K562 (cell line): ENCODE results near the gene PPARG. TPM values are rescaled to one million over a fixed set of nuclear protein-coding genes. Genes with fewer than 3 reads are reported as not detected.

Experiments
- ATAC-seq: fragments of 200-7000 bp; cut with Tn5 transposase; 3 replicates; pipeline ENCODE4 v1.9.1; 2020; ENCODE audit warnings: moderate library complexity
- BruUV-seq: library from RNA; stranded (reverse); fragments of 400-500 nt; replicated peaks from 2 replicates; lab custom pipeline; 2021; lab: Mats Ljungman, UMichigan
- CTCF ChIA-PET: fragments of 300-600 bp; formaldehyde crosslinking; extraction: SDS; loops from one replicate; lab custom pipeline; 2021; ENCODE audit warnings: low intra/inter-chr PET ratio; lab: Yijun Ruan, JAX
- POLR2A ChIA-PET: fragments of 300-600, 350-650 bp; sonication (Branson Sonifier 250); formaldehyde crosslinking; extraction: SDS; loops from one replicate; lab custom pipeline; 2021; ENCODE audit warnings: antibody characterized with exemption, inconsistent platforms; lab: Yijun Ruan, JAX
- DNase-seq, 4 experiments: peaks; one replicate each; pipeline versions ENCODE4 v3.0.0 to v3.0.0-alpha.2; 2011 to 2018; ENCODE audit warnings: low spot score in 3 of 4, mixed read lengths in 3 of 4; ENCODE audit errors: extremely low read depth in 1 of 4
- FAIRE-seq: peaks from 2 replicates; lab custom pipeline; 2011; peaks lifted over from hg19 to GRCh38; lab: Jason Lieb, UNC
- H2AFZ ChIP-seq: 2 replicates; pipeline ENCODE4 v1.6.0; 2011; ENCODE audit warnings: low read depth, low read length, control low read depth, inconsistent platforms
- H3K27ac ChIP-seq: fragments of 200-600 bp; 3 replicates; pipeline ENCODE4 v1.8.0; 2011; ENCODE audit warnings: low read depth, mild to moderate bottlenecking, control low read depth, inconsistent platforms, low read length, moderate library complexity, mixed read lengths; ENCODE audit errors: extremely low read depth
- H3K27me3 ChIP-seq, 2 experiments: fragments of 300-600 bp in 1 of 2; 2 replicates in 1 of 2; 3 replicates in 1 of 2; pipeline versions ENCODE4 v1.6.0 to v1.8.0; 2011; ENCODE audit warnings: inconsistent platforms in 2 of 2, low read length in 2 of 2, mild to moderate bottlenecking in 1 of 2, mixed read lengths in 1 of 2, moderate library complexity in 1 of 2; ENCODE audit not compliant: control insufficient read depth in 2 of 2, insufficient read depth in 2 of 2
- H3K36me3 ChIP-seq: fragments of 300-600 bp; 3 replicates; pipeline ENCODE4 v1.8.0; 2011; ENCODE audit warnings: mild to moderate bottlenecking, low read length, inconsistent platforms; ENCODE audit not compliant: control insufficient read depth, insufficient read depth
- H3K4me1 ChIP-seq, 2 experiments: fragments of 200-600 bp in 1 of 2; replicated peaks in 1 of 2; 2 replicates in 1 of 2; 3 replicates in 1 of 2; pipeline versions ENCODE4 v1.5.1 to v1.8.0; 2011; ENCODE audit warnings: inconsistent platforms in 2 of 2, low read length in 2 of 2, mild to moderate bottlenecking in 1 of 2, mixed read lengths in 1 of 2, moderate library complexity in 1 of 2; ENCODE audit not compliant: control insufficient read depth in 2 of 2, insufficient read depth in 2 of 2
- H3K4me2 ChIP-seq: 2 replicates; pipeline ENCODE4 v1.6.1; 2011; ENCODE audit warnings: low read length, control low read depth, inconsistent platforms, mixed read lengths; ENCODE audit not compliant: insufficient read depth
- H3K4me3 ChIP-seq: fragments of 200-600 bp; sonication (generic), shearing (Covaris generic); 2 replicates; pipeline ENCODE4 v1.5.1; 2016; ENCODE audit warnings: control low read depth, inconsistent platforms
- H3K79me2 ChIP-seq: fragments of 200-600 bp; 3 replicates; pipeline ENCODE4 v1.8.0; 2011; ENCODE audit warnings: low read length, inconsistent platforms; ENCODE audit not compliant: control insufficient read depth, insufficient read depth
- H3K9ac ChIP-seq, 2 experiments: 2 replicates each; pipeline versions ENCODE4 v1.6.0 to v1.6.1; 2011; ENCODE audit warnings: low read depth in 2 of 2, low read length in 2 of 2, control low read depth in 1 of 2, inconsistent platforms in 1 of 2, mild to moderate bottlenecking in 1 of 2, mixed read lengths in 1 of 2; ENCODE audit not compliant: insufficient read depth in 1 of 2
- H3K9me1 ChIP-seq: one replicate; pipeline ENCODE4 v1.6.0; 2011; ENCODE audit warnings: inconsistent platforms, mild to moderate bottlenecking, low read length, moderate library complexity; ENCODE audit not compliant: control insufficient read depth, insufficient read depth
- H3K9me3 ChIP-seq: replicated peaks from 2 replicates; pipeline ENCODE4 v1.5.1; 2011; ENCODE audit warnings: low read depth, low read length, inconsistent platforms; ENCODE audit not compliant: control insufficient read depth, insufficient read depth
- H4K20me1 ChIP-seq: replicated peaks from 2 replicates; pipeline ENCODE4 v1.6.1; 2011; ENCODE audit warnings: low read length, inconsistent platforms, mixed read lengths; ENCODE audit not compliant: control insufficient read depth, insufficient read depth
- BHLHE40 ChIP-seq: IDR thresholded peaks from 2 replicates; pipeline ENCODE4 v1.6.1; 2011; ENCODE audit warnings: low read length, improper control_type of control experiment
- CHCHD3 ChIP-seq: fragments of 250-450 bp; sonication (Bioruptor Pico); IDR thresholded peaks from 2 replicates; pipeline ENCODE4 v2.1.2; 2022; ENCODE audit warnings: mild to moderate bottlenecking
- MEF2A ChIP-seq: IDR thresholded peaks from 2 replicates; pipeline ENCODE4 v1.6.1; 2011; ENCODE audit warnings: low read depth, mild to moderate bottlenecking, low read length, moderate library complexity; ENCODE audit not compliant: control insufficient read depth
- NBN ChIP-seq: fragments of 450-650 bp; IDR thresholded peaks from 2 replicates; pipeline ENCODE4 v1.6.1; 2016; ENCODE audit warnings: low read depth, mild to moderate bottlenecking
- PRMT5 ChIP-seq: sonication (generic); formaldehyde crosslinking; IDR thresholded peaks from 2 replicates; pipeline ENCODE4 v1.5.0; 2020; ENCODE audit warnings: missing genetic modification reagents
- RUNX1 ChIP-seq: sonication (generic); IDR thresholded peaks from 2 replicates; pipeline ENCODE4 v1.6.1; 2016; ENCODE audit warnings: antibody characterized with exemption, low read depth
- SAFB ChIP-seq: fragments of 200-400 bp; formaldehyde crosslinking; IDR thresholded peaks from 2 replicates; pipeline ENCODE4 v1.6.1; 2017; ENCODE audit warnings: low read depth, low read length, borderline replicate concordance
- SIN3A ChIP-seq, 2 experiments: fragments of 150-350 bp in 1 of 2; IDR thresholded peaks; 2 replicates each; pipeline ENCODE4 v1.6.1; 2011 to 2016; ENCODE audit warnings: borderline replicate concordance in 2 of 2, low read depth in 2 of 2, low read length in 2 of 2, mild to moderate bottlenecking in 2 of 2, moderate library complexity in 2 of 2; ENCODE audit not compliant: control insufficient read depth in 1 of 2
- ZNF146 ChIP-seq: IDR thresholded peaks from one replicate; pipeline ENCODE4 v1.6.1; 2018; ENCODE audit warnings: missing compliant biosample characterization; ENCODE audit not compliant: unreplicated experiment
- WGBS: fragments of 100-300 bp; shearing (Covaris generic); methylation state at CpG from one replicate; pipeline ENCODE4 v1.1.6; 2016; ENCODE audit warnings: low coverage, mixed read lengths; ENCODE audit not compliant: insufficient coverage; ENCODE audit errors: missing lambda C conversion rate; 5-methylcytosine and 5-hydroxymethylcytosine counted together
- in situ Hi-C: fragments of 300-500 bp; cut with MboI; formaldehyde crosslinking; loops from 4 replicates; pipeline ENCODE4 v1.15.0; 2018; ENCODE audit warnings: inconsistent platforms, mixed read lengths
- intact Hi-C: fragments of 100-400 bp; cut with micrococcal nuclease; formaldehyde crosslinking; loops from 2 replicates; pipeline ENCODE4 v1.14.2; 2022
- polyA plus RNA-seq, 8 experiments: library from polyadenylated mRNA; depleted of rRNA in 4 of 8; stranded (reverse) in 5 of 8; unstranded in 3 of 8; fragments of >200 nt; fragmentation: Nextera tagmentation in 2 of 8; fragmentation: Illumina TruSeq in 1 of 8; extraction: Ambion mirVana in 2 of 8; extraction: Trizol in 1 of 8; gene quantifications; 2 replicates each; pipeline versions ENCODE4 v1.2.1 to v1.2.3, GENCODE V29; 2011 to 2014; ENCODE audit warnings: inconsistent platforms in 1 of 8, missing spikeins in 1 of 8
- total RNA-seq, 7 experiments: library from RNA; depleted of rRNA in 6 of 7; stranded (reverse); fragments of >200 nt in 6 of 7; fragmentation: Illumina TruSeq in 2 of 7; extraction: Trizol in 2 of 7; gene quantifications; 2 replicates each; pipeline versions ENCODE4 v1.2.1 to v1.2.3, GENCODE V29; 2011 to 2021; ENCODE audit warnings: low replicate concordance in 1 of 7
- TF ChIP-seq, protein P1 (sequence below): fragments of 200-800 bp; sonication (Bioruptor generic); IDR thresholded peaks from 2 replicates; pipeline ENCODE4 v1.6.1; 2017; ENCODE audit warnings: missing genetic modification characterization, missing compliant biosample characterization
- TF ChIP-seq, protein P2 (sequence below), 2 experiments: fragments of 200-800 bp in 1 of 2; sonication (Bioruptor generic) in 1 of 2; sonication (generic) in 1 of 2; formaldehyde crosslinking in 1 of 2; IDR thresholded peaks in 1 of 2; conservative IDR thresholded peaks in 1 of 2; 2 replicates each; pipeline versions ENCODE4 v1.5.0 to v1.6.1; 2016 to 2020; ENCODE audit warnings: missing compliant biosample characterization in 1 of 2, missing genetic modification characterization in 1 of 2, missing genetic modification reagents in 1 of 2
- TF ChIP-seq, protein P3 (sequence below): fragments of 200-400 bp; formaldehyde crosslinking; IDR thresholded peaks from 2 replicates; pipeline ENCODE4 v1.6.1; 2017; ENCODE audit warnings: mild to moderate bottlenecking, low read depth, low read length, moderate library complexity

The PPARG gene
- total and polyA plus RNA-seq, 9 of the 15 experiments (the other 6 are each of a cell fraction or from before 2014, with no cell fraction given): not detected

DNA sequence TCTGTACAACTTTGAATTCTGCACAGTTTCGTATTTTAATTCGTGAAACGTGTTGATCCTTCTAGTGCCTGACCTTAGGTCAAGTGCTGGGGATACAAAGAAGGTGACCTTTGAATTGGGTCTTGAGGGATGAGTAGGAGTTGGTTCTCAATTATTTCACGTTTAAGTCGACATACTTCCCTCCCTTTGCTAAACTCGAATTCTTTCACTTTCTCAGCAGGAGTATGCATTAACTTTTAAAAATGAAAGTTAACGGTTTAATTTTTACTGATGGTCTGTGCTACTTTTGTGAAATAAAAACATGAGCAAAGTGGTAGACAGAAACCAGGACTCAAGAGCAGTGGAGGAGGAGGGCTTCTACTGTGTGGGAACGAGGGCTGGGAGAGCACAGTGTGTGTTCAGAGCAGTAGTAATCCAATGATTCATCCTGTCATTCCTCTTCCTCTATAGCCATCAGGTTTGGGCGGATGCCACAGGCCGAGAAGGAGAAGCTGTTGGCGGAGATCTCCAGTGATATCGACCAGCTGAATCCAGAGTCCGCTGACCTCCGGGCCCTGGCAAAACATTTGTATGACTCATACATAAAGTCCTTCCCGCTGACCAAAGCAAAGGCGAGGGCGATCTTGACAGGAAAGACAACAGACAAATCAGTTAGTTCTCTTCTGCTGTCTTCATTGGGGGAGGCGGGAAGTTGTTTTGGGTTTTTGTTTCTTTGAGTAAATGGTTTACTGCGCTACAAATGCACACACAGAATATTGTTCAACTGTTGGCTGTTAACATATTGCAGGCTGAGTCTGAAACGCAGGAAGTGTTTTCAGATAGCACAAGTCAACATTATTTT, 116.8 kb downstream of the PPARG start (continued):
- TF ChIP-seq SAFB: no peak
- TF ChIP-seq, protein P1, sequence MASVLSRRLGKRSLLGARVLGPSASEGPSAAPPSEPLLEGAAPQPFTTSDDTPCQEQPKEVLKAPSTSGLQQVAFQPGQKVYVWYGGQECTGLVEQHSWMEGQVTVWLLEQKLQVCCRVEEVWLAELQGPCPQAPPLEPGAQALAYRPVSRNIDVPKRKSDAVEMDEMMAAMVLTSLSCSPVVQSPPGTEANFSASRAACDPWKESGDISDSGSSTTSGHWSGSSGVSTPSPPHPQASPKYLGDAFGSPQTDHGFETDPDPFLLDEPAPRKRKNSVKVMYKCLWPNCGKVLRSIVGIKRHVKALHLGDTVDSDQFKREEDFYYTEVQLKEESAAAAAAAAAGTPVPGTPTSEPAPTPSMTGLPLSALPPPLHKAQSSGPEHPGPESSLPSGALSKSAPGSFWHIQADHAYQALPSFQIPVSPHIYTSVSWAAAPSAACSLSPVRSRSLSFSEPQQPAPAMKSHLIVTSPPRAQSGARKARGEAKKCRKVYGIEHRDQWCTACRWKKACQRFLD: peak; percentile 91
- no peak for TF ChIP-seq MEF2A
- TF ChIP-seq ZNF146 (CRISPR knock-in tag): no peak
- peak; percentile 60; the same call in 1 of the 2 replicates for TF ChIP-seq NBN
- TF ChIP-seq, all 486 proteins: peak for 107

DNA sequence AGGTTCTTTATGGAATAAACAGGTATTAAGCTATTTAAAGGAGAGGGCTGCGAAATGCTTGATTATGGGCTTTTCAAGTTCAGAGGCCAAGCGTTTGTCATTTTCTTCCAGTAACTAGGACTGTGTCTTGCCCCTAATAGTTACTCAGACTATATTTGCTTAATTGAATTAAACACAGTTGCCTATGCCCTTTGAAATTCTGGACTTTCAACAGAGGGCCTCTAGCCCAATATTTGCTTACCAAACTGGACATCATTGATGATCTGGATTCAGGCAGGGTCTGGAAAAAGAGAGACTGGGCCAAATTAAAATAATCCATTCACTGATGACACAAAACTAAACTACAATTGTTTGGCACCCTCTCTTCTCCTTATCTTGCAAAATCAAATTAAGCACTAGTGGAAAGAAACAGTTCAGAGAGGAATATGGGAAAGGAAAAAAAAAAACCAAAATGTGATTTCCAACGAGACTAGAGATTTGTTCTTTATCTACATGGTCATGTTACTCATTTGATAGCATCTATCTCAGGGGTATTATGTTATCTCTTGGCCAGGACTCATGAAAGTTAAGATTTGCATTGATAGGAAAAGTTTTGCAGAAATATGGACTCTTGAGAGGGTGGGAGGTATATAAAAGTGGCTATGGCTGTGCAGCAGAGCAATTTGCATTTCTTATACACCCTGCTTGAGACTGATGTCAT, 120.3 kb downstream of the PPARG start:
- DNase-seq (no peak), ATAC-seq (no peak), FAIRE-seq (no peak)
- H3K27me3 ChIP-seq: peaks cover 6 to 10% of the 10 kb centered on the region in 2 experiments; a peak in 4 of 5 replicates
- no peaks in the 10 kb centered on the region for H3K36me3 ChIP-seq
- BruUV-seq: no TSS peak
- CTCF ChIA-PET: interaction anchor here (0.6 kb wide), 1 partner anchor 73 kb away, joined by 3 read pairs; no protein-coding TSS in a partner anchor
- in situ Hi-C loops (no loop called here), intact Hi-C loops (no loop called here)
- H4K20me1 ChIP-seq: no peaks in the 10 kb centered on the region
- H3K27ac ChIP-seq: no peak overlapping the region
- no peak overlapping the region for H3K4me2 ChIP-seq
- H3K79me2 ChIP-seq: no peaks in the 10 kb centered on the region
- H2AFZ ChIP-seq: no peak overlapping the region
- no peaks in the 10 kb centered on the region for H3K9me3 ChIP-seq
- WGBS: 0% methylated on average over 3 of the region's 3 CpGs
- H3K9me1 ChIP-seq: no peaks in the 10 kb centered on the region
- no peak overlapping the region for H3K9ac ChIP-seq
- POLR2A ChIA-PET: interaction anchor here (0.6 kb wide), 1 partner anchor 299 kb away, joined by 3 read pairs; no protein-coding TSS in a partner anchor
- no peak overlapping the region for H3K4me3 ChIP-seq
- H3K4me1 ChIP-seq: peaks cover 0 to 15% of the 10 kb centered on the region in 2 experiments; a peak in 3 of 5 replicates
- TF ChIP-seq PRMT5 (no peak), CHCHD3 (CRISPR knock-in tag) (no peak), RUNX1 (no peak), SIN3A (IDR thresholded peaks at IDR 0.05; ENCODE audit: borderline replicate concordance in 2 of 2, control insufficient read depth in 1 of 2, low read depth in 2 of 2, low read length in 2 of 2) (no peak), BHLHE40 (no peak)
- TF ChIP-seq, protein P2, sequence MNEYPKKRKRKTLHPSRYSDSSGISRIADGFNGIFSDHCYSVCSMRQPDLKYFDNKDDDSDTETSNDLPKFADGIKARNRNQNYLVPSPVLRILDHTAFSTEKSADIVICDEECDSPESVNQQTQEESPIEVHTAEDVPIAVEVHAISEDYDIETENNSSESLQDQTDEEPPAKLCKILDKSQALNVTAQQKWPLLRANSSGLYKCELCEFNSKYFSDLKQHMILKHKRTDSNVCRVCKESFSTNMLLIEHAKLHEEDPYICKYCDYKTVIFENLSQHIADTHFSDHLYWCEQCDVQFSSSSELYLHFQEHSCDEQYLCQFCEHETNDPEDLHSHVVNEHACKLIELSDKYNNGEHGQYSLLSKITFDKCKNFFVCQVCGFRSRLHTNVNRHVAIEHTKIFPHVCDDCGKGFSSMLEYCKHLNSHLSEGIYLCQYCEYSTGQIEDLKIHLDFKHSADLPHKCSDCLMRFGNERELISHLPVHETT (CRISPR knock-in tag; conservative IDR thresholded peaks at IDR 0.05 in 1 of 2, IDR thresholded peaks at IDR 0.05 in 1 of 2): no peak
- TF ChIP-seq, protein P3, sequence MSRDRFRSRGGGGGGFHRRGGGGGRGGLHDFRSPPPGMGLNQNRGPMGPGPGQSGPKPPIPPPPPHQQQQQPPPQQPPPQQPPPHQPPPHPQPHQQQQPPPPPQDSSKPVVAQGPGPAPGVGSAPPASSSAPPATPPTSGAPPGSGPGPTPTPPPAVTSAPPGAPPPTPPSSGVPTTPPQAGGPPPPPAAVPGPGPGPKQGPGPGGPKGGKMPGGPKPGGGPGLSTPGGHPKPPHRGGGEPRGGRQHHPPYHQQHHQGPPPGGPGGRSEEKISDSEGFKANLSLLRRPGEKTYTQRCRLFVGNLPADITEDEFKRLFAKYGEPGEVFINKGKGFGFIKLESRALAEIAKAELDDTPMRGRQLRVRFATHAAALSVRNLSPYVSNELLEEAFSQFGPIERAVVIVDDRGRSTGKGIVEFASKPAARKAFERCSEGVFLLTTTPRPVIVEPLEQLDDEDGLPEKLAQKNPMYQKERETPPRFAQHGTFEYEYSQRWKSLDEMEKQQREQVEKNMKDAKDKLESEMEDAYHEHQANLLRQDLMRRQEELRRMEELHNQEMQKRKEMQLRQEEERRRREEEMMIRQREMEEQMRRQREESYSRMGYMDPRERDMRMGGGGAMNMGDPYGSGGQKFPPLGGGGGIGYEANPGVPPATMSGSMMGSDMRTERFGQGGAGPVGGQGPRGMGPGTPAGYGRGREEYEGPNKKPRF: no peak
